H1 (cell line): ENCODE measurements around the gene TRAP1. TPM values are rescaled to one million over a fixed set of nuclear protein-coding genes. Genes with fewer than 3 reads are reported as not detected.

Experiments used
- polyA plus RNA-seq, 7 experiments: library from polyadenylated mRNA; depleted of rRNA in 3 of 7; stranded (reverse) in 5 of 7; unstranded in 2 of 7; fragments of >200 nt in 5 of 7; fragments of 200-250 nt in 2 of 7; gene quantifications; 1 replicate in 5 of 7; 2 replicates in 1 of 7; 4 replicates in 1 of 7; pipeline versions ENCODE4 v1.2.1 to v1.2.3, GENCODE V29; 2011 to 2013; ENCODE audit warnings: missing spikeins in 2 of 7, mixed read lengths in 2 of 7
- total RNA-seq: library from RNA; stranded (reverse); fragmentation: NEBNext Ultra II Directional; extraction: Animal tissue kit (Norgen Biotek cat#: 25700); gene quantifications from 2 replicates; pipeline ENCODE4 v1.2.1, GENCODE V29; 2021
- TF ChIP-seq, protein P1 (sequence below): fragments of 300-600 bp; sonication (generic); IDR thresholded peaks from 2 replicates; pipeline ENCODE4 v1.7.1; 2012; ENCODE audit warnings: low read length, moderate library complexity, mild to moderate bottlenecking, inconsistent platforms; ENCODE audit not compliant: insufficient replicate concordance

Gene TRAP1
- total and polyA plus RNA-seq, 2 of the 8 experiments (the other 6 are each of a cell fraction or from before 2014, with no cell fraction given), result 215 to 283 TPM

DNA sequence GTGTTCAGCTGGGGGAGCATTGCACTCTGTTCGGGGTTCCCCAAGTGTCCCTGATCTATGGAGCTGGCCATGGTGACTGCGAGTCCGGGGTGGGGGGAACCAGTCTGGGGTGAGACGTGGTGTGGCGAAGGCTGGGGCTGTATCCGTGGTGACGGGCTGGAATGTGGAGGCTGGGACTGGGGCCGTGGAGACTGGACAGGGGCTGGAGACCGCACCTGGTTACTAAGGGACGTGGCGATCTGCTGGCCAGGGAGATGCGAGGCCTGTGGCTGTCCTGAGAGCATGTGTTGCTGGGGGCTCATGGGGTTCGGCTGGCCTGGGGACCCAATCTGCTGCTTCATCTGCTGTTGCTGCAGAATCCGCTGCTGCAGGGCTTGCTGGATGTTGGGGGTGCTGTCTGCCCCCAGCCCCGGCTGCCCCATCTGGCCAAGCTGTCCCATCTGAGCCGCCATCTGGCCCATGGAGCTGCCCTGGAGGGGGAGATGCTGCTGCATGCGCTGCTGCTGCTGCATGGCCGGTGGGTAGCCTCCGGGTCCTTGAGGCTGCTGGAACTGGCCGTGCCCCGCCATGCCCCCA lies 10.6 kb upstream of the TRAP1 start (continued):
- TF ChIP-seq, protein P1, sequence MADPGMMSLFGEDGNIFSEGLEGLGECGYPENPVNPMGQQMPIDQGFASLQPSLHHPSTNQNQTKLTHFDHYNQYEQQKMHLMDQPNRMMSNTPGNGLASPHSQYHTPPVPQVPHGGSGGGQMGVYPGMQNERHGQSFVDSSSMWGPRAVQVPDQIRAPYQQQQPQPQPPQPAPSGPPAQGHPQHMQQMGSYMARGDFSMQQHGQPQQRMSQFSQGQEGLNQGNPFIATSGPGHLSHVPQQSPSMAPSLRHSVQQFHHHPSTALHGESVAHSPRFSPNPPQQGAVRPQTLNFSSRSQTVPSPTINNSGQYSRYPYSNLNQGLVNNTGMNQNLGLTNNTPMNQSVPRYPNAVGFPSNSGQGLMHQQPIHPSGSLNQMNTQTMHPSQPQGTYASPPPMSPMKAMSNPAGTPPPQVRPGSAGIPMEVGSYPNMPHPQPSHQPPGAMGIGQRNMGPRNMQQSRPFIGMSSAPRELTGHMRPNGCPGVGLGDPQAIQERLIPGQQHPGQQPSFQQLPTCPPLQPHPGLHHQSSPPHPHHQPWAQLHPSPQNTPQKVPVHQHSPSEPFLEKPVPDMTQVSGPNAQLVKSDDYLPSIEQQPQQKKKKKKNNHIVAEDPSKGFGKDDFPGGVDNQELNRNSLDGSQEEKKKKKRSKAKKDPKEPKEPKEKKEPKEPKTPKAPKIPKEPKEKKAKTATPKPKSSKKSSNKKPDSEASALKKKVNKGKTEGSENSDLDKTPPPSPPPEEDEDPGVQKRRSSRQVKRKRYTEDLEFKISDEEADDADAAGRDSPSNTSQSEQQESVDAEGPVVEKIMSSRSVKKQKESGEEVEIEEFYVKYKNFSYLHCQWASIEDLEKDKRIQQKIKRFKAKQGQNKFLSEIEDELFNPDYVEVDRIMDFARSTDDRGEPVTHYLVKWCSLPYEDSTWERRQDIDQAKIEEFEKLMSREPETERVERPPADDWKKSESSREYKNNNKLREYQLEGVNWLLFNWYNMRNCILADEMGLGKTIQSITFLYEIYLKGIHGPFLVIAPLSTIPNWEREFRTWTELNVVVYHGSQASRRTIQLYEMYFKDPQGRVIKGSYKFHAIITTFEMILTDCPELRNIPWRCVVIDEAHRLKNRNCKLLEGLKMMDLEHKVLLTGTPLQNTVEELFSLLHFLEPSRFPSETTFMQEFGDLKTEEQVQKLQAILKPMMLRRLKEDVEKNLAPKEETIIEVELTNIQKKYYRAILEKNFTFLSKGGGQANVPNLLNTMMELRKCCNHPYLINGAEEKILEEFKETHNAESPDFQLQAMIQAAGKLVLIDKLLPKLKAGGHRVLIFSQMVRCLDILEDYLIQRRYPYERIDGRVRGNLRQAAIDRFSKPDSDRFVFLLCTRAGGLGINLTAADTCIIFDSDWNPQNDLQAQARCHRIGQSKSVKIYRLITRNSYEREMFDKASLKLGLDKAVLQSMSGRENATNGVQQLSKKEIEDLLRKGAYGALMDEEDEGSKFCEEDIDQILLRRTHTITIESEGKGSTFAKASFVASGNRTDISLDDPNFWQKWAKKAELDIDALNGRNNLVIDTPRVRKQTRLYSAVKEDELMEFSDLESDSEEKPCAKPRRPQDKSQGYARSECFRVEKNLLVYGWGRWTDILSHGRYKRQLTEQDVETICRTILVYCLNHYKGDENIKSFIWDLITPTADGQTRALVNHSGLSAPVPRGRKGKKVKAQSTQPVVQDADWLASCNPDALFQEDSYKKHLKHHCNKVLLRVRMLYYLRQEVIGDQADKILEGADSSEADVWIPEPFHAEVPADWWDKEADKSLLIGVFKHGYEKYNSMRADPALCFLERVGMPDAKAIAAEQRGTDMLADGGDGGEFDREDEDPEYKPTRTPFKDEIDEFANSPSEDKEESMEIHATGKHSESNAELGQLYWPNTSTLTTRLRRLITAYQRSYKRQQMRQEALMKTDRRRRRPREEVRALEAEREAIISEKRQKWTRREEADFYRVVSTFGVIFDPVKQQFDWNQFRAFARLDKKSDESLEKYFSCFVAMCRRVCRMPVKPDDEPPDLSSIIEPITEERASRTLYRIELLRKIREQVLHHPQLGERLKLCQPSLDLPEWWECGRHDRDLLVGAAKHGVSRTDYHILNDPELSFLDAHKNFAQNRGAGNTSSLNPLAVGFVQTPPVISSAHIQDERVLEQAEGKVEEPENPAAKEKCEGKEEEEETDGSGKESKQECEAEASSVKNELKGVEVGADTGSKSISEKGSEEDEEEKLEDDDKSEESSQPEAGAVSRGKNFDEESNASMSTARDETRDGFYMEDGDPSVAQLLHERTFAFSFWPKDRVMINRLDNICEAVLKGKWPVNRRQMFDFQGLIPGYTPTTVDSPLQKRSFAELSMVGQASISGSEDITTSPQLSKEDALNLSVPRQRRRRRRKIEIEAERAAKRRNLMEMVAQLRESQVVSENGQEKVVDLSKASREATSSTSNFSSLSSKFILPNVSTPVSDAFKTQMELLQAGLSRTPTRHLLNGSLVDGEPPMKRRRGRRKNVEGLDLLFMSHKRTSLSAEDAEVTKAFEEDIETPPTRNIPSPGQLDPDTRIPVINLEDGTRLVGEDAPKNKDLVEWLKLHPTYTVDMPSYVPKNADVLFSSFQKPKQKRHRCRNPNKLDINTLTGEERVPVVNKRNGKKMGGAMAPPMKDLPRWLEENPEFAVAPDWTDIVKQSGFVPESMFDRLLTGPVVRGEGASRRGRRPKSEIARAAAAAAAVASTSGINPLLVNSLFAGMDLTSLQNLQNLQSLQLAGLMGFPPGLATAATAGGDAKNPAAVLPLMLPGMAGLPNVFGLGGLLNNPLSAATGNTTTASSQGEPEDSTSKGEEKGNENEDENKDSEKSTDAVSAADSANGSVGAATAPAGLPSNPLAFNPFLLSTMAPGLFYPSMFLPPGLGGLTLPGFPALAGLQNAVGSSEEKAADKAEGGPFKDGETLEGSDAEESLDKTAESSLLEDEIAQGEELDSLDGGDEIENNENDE, result no peak
